ENCODE results near the gene TRRAP.

The TRRAP gene

DNA sequence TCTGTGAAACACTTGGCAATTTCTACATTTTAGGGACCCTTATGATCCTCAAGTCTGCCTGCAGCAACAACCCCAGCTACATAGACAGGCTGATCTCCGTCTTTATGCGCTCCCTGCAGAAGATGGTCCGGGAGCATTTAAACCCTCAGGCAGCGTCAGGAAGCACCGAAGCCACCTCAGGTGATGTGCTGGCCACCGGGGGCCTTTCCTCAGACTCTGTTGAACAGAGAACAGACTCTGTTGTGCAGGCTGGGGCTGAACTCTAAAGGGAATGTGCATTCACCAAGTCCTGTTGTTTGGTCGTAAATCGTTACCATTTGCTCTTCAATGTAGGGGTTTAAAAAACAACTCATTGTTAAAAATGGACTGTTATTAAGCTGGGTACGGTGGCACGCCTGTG is 86.3 kb downstream of the TRRAP start:
- DNase-seq (ENCODE audit: low read depth in 2 of 2): no peak
- TF ChIP-seq, protein P1, sequence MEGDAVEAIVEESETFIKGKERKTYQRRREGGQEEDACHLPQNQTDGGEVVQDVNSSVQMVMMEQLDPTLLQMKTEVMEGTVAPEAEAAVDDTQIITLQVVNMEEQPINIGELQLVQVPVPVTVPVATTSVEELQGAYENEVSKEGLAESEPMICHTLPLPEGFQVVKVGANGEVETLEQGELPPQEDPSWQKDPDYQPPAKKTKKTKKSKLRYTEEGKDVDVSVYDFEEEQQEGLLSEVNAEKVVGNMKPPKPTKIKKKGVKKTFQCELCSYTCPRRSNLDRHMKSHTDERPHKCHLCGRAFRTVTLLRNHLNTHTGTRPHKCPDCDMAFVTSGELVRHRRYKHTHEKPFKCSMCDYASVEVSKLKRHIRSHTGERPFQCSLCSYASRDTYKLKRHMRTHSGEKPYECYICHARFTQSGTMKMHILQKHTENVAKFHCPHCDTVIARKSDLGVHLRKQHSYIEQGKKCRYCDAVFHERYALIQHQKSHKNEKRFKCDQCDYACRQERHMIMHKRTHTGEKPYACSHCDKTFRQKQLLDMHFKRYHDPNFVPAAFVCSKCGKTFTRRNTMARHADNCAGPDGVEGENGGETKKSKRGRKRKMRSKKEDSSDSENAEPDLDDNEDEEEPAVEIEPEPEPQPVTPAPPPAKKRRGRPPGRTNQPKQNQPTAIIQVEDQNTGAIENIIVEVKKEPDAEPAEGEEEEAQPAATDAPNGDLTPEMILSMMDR (IDR thresholded peaks at IDR 0.05; ENCODE audit: low read depth, low read length): no peak

DNA sequence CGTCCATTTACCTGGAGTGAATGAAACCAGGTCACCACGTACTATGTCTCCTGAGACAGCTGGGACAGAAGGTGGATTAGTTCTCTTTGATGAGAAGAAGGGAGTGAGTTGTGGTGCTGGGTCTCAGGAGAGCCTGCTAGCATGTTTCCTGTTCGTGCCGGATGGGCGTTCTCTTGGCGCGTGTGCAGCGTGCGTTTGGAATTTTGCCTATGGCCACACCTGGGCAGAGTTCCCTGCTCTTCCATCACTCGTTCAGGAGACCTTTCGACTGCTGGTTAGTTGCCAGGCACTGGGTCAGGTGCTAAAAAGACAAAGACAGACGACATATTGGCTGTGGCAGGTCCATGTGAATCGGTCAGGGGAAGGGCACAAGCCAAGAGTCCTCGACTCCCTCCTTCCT is 90.3 kb downstream of the TRRAP start:
- DNase-seq (ENCODE audit: low read depth in 2 of 2): no peak
- TF ChIP-seq, protein P1 (IDR thresholded peaks at IDR 0.05; ENCODE audit: low read depth, low read length): no peak
- H3K4me3 ChIP-seq (replicated peaks in 1 of 2; ENCODE audit: low read depth in 2 of 2, low read length in 2 of 2): no peak overlapping the region

More for the DNA sequence above, 86.3 kb downstream of the TRRAP start:
- no peak overlapping the region for H3K4me3 ChIP-seq (replicated peaks in 1 of 2; ENCODE audit: low read depth in 2 of 2, low read length in 2 of 2)

DNA sequence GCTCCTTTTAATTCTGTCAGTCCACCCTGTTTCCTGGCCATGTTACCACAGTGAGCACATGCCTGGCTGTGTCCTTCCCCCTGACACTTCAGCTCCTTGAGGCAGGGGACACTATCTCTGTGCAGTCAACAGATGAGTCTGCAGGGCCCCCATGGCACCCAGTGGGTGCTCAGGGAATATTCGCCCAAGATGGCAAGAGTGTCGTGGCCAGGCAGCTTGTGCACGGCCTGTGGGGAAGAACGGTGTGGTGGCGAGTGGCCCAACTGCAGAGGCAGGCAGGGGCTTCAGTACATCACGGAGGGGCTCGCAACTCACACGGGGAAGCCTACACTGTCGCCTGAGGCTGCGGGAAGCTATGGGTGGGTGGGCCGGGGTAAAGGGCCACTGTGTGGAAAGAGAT is 91.1 kb downstream of the TRRAP start:
- H3K4me3 ChIP-seq (replicated peaks in 1 of 2; ENCODE audit: low read depth in 2 of 2, low read length in 2 of 2): no peak overlapping the region
- no peak for DNase-seq (ENCODE audit: low read depth in 2 of 2)
- TF ChIP-seq, protein P1 (IDR thresholded peaks at IDR 0.05; ENCODE audit: low read depth, low read length): no peak

DNA sequence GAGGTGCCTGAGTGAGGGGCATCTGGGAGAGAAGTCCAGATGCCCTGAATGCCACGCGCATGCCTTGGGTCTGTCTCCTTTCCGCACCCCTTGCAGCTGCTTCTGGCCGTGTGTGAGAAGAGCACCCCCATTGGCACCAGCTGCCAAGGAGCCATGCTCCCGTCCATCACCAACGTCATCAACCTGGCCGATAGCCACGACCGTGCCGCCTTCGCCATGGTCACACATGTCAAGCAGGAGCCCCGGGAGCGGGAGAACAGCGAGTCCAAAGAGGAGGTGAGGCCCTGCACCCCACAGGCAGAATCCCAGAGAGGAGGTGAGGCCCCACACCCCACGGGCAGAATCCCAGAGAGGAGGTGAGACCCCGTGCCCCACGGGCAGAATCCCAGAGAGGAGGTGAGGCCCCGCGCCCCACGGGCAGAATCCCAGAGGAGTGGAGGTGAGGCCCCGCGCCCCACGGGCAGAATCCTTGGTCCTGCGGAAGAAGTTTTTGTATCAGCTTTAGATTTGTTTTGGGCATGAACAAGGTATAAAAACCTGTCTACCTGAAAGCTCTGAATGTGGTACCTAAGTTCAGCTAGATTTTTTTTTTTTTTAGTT is 91.8 kb downstream of the TRRAP start:
- TF ChIP-seq, protein P1 (IDR thresholded peaks at IDR 0.05; ENCODE audit: low read depth, low read length): no peak
- DNase-seq (ENCODE audit: low read depth in 2 of 2): no peak
- H3K4me3 ChIP-seq (replicated peaks in 1 of 2; ENCODE audit: low read depth in 2 of 2, low read length in 2 of 2): no peak overlapping the region

DNA sequence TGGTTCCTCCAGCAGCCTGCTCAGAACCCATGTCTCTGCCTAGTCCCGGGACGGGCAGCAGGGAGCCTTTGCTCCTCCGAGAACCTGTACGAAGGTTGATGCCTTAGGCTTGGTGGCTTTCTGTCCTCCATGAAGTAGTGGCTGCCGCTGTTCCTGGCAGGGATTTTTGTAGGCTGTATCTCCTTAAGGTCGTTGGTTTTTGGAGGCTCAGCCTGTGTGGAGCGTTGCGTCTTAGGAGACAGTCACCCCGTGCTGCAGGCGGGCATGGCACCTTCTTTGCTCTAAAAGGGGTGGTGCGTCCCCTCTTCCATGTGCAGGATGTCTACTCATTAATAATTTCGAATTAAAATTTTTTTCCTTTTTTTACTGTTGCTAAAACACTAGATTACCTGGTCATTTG is 92.5 kb downstream of the TRRAP start:
- no peak for DNase-seq (ENCODE audit: low read depth in 2 of 2)
- TF ChIP-seq, protein P1 (IDR thresholded peaks at IDR 0.05; ENCODE audit: low read depth, low read length): no peak

DNA sequence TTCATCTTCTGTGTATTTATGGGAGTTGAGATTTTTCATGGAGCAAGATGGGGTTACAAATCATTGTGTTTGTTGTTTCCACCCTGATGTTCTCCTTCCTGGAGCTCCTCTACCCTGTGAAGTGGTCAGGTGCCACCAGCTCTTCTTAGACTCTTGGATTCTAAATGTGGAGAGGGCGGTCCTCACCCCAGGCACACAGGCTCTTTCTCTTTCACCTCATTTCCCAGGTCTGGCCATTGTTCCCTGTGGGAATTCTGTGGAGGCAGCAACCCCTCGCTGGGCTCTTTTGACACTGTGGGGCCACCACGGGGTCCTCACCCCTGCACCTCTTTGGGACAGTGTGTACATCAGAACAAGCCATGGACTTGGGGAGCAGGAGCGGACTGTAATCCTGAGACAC is 95.9 kb downstream of the TRRAP start:
- no peak for DNase-seq (ENCODE audit: low read depth in 2 of 2)
- TF ChIP-seq, protein P1 (IDR thresholded peaks at IDR 0.05; ENCODE audit: low read depth, low read length): no peak
- H3K4me3 ChIP-seq (replicated peaks in 1 of 2; ENCODE audit: low read depth in 2 of 2, low read length in 2 of 2): no peak overlapping the region

More for the DNA sequence above, 92.5 kb downstream of the TRRAP start:
- H3K4me3 ChIP-seq (replicated peaks in 1 of 2; ENCODE audit: low read depth in 2 of 2, low read length in 2 of 2): no peak overlapping the region

Data from cardiac fibroblast (primary cell).